Smooth muscle cell (in vitro differentiated cells): ENCODE data around the gene CDKAL1. TPM values are rescaled to one million over a fixed set of nuclear protein-coding genes. Genes with fewer than 3 reads are reported as not detected.

Experiments
- DNase-seq: peaks from one replicate; lab custom pipeline; 2025; ENCODE audit not compliant: unreplicated experiment; lab: John Stamatoyannopoulos, UW
- H2AFZ ChIP-seq: fragments of 200-600 bp; sonication (generic); 2 replicates; pipeline ENCODE4 v1.6.0; 2016; ENCODE audit warnings: antibody characterized with exemption, low read depth, mild to moderate bottlenecking
- H3F3A ChIP-seq: fragments of 200-600 bp; sonication (generic); 2 replicates; pipeline ENCODE4 v1.6.0; 2017; ENCODE audit warnings: antibody characterized with exemption, low read depth
- H3K27ac ChIP-seq: fragments of 200-600 bp; sonication (generic); 2 replicates; pipeline ENCODE4 v1.5.1; 2016; ENCODE audit warnings: low read depth, mild to moderate bottlenecking
- H3K27me3 ChIP-seq: fragments of 200-600 bp; sonication (generic); 2 replicates; pipeline ENCODE4 v1.6.1; 2016; ENCODE audit warnings: low read depth, mild to moderate bottlenecking
- H3K36me3 ChIP-seq: fragments of 200-600 bp; sonication (generic); 2 replicates; pipeline ENCODE4 v1.5.1; 2016; ENCODE audit warnings: low read depth
- H3K4me1 ChIP-seq: fragments of 200-600 bp; sonication (generic); 2 replicates; pipeline ENCODE4 v1.5.1; 2016; ENCODE audit warnings: low read depth
- H3K4me2 ChIP-seq: fragments of 200-600 bp; sonication (generic); 2 replicates; pipeline ENCODE4 v1.6.0; 2016; ENCODE audit warnings: mild to moderate bottlenecking
- H3K4me3 ChIP-seq: fragments of 200-600 bp; sonication (generic); 2 replicates; pipeline ENCODE4 v1.5.1; 2016; ENCODE audit warnings: mild to moderate bottlenecking
- H3K79me2 ChIP-seq: fragments of 200-600 bp; sonication (generic); 2 replicates; pipeline ENCODE4 v1.6.0; 2016; ENCODE audit warnings: low read depth, mild to moderate bottlenecking
- H3K9ac ChIP-seq: fragments of 200-600 bp; sonication (generic); 2 replicates; pipeline ENCODE4 v1.6.0; 2016; ENCODE audit warnings: low read depth
- H3K9me3 ChIP-seq: fragments of 200-600 bp; sonication (generic); replicated peaks from 2 replicates; pipeline ENCODE4 v1.5.1; 2016; ENCODE audit warnings: low read depth
- H4K20me1 ChIP-seq: fragments of 200-600 bp; sonication (generic); 2 replicates; pipeline ENCODE4 v1.6.0; 2016; ENCODE audit warnings: low read depth
- WGBS: methylation state at CpG from one replicate; pipeline ENCODE4 v1.1.7; 2016; ENCODE audit warnings: low lambda C conversion rate; 5-methylcytosine and 5-hydroxymethylcytosine counted together
- polyA plus RNA-seq: library from polyadenylated mRNA; unstranded; fragments of >200 nt; fragmentation: Nextera tagmentation; extraction: Ambion mirVana; gene quantifications from 2 replicates; pipeline ENCODE4 v1.2.1, GENCODE V29; 2016
- total RNA-seq: library from RNA; depleted of rRNA; stranded (reverse); fragments of >200 nt; gene quantifications from 2 replicates; pipeline ENCODE4 v1.2.3, GENCODE V29; 2014
- TF ChIP-seq, protein P1 (sequence below): fragments of 200-600 bp; sonication (generic); IDR thresholded peaks from 2 replicates; pipeline ENCODE4 v1.5.1; 2017; ENCODE audit warnings: borderline replicate concordance, mild to moderate bottlenecking, antibody characterized with exemption; ENCODE audit not compliant: insufficient read depth, poor library complexity, severe bottlenecking

Gene CDKAL1
- total and polyA plus RNA-seq, 2 experiments from 2014 or later = 16.5 to 16.6 TPM

DNA sequence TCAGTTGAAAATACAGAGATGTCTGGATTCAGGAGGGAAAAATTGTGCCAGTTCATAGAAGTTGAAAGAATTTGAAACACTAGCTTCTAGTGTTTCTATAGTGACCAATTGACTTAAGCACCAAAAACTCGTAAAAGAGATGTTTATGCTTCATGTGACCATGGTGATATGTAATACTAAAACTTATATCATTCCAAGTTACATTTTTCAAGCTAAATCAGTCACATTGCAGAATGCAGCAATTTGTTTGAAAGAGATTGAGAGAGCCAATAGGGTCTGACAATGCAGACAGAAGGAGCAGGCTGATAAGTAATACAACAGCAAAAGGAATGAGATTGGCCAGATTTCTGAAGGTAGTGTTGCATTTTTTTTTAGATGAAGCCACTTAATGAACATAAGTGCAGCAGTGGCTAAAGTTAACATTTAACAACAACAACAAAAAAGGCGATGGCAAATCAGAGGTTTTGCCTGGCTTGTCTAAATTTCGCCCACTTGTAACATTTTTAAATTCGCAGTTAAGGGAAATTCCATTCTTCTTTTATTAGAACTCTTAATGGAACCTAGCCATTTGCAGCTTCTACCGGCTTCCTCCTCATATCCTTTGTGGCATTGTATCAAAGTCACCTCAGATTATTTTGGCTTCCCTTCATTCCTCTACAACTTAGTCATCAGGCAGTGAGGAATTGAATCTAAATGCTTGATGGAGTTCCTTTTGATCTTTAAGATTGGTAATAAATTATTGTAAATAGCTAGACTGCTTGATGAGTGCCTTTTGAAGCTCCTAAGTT lies 575.3 kb downstream of the CDKAL1 start:
- no peaks in the 10 kb centered on the region for H3K9me3 ChIP-seq
- H3K27ac ChIP-seq = peak overlapping the region; percentile 90
- TF ChIP-seq, protein P1, sequence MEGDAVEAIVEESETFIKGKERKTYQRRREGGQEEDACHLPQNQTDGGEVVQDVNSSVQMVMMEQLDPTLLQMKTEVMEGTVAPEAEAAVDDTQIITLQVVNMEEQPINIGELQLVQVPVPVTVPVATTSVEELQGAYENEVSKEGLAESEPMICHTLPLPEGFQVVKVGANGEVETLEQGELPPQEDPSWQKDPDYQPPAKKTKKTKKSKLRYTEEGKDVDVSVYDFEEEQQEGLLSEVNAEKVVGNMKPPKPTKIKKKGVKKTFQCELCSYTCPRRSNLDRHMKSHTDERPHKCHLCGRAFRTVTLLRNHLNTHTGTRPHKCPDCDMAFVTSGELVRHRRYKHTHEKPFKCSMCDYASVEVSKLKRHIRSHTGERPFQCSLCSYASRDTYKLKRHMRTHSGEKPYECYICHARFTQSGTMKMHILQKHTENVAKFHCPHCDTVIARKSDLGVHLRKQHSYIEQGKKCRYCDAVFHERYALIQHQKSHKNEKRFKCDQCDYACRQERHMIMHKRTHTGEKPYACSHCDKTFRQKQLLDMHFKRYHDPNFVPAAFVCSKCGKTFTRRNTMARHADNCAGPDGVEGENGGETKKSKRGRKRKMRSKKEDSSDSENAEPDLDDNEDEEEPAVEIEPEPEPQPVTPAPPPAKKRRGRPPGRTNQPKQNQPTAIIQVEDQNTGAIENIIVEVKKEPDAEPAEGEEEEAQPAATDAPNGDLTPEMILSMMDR = no peak
- 15% methylated on average over 5 of the region's 5 CpGs for WGBS
- DNase-seq = no peak
- H3K4me2 ChIP-seq = peak overlapping the region; percentile 55
- H3K4me3 ChIP-seq = peak overlapping the region; percentile 5
- peaks cover 8% of the 10 kb centered on the region for H3F3A ChIP-seq
- no peak overlapping the region for H2AFZ ChIP-seq
- H4K20me1 ChIP-seq = no peaks in the 10 kb centered on the region
- peaks cover 25% of the 10 kb centered on the region for H3K4me1 ChIP-seq
- no peaks in the 10 kb centered on the region for H3K79me2 ChIP-seq
- peak overlapping the region; percentile 68 for H3K9ac ChIP-seq
- H3K27me3 ChIP-seq = no peaks in the 10 kb centered on the region
- no peaks in the 10 kb centered on the region for H3K36me3 ChIP-seq

DNA sequence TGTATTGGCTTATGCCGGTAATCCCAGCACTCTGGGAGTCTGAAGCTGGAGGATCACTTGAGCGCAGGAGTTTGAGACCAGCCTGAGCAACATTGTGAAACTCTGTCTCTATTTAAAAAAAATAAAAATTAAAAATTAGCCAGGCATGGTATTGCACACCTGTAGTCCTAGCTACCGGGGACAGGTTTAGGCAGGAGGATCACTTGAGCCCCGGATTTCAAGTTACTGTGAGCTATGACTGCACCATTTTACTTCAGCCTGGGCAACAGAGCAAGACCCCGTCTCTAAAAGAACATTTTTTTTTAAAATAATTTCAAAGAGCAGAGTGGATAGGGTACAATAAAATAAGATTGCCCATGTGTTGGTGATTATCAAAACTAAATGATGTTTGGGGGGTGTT lies 576.4 kb downstream of the CDKAL1 start:
- H4K20me1 ChIP-seq = no peaks in the 10 kb centered on the region
- no peaks in the 10 kb centered on the region for H3K36me3 ChIP-seq
- TF ChIP-seq, protein P1 = no peak
- no peaks in the 10 kb centered on the region for H3K27me3 ChIP-seq
- H3K27ac ChIP-seq = peak overlapping the region; percentile 90
- H3K9ac ChIP-seq = no peak overlapping the region
- no peaks in the 10 kb centered on the region for H3K79me2 ChIP-seq
- H3K4me2 ChIP-seq = no peak overlapping the region
- WGBS = 91% methylated on average over 5 of the region's 5 CpGs
- no peak overlapping the region for H3K4me3 ChIP-seq
- H3F3A ChIP-seq = peaks cover 8% of the 10 kb centered on the region
- H2AFZ ChIP-seq = no peak overlapping the region
- DNase-seq = no peak
- H3K4me1 ChIP-seq = peaks cover 36% of the 10 kb centered on the region
- no peaks in the 10 kb centered on the region for H3K9me3 ChIP-seq

DNA sequence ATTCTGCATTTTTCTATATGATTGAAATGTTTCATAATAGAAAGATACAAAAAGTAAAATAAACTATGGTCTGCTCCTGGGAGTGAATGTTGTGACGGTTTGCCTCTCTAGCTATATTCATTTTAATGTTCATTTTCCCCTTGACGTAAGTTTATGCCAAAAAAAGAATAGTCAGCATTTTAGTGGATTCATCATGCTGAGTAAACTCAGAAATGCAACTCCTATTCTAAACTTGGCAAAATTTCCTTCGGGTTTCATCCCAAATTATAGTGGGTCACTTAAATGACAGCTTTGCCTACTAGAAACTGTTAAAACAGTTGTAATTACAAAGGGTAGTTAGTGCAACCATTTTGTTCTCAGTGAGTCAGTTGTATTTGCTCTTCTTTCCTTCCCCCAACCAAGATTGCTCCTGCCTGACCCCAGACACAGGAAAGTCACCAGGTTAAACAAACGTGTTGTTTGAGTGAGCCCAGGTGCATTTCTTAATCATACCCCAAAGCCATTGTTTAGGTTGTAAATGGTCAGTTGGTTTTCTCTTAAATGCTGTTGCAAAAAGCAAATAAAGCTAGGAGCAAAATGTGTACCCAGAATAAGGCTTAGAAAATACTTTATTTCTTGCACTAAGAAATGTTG lies 577.0 kb downstream of the CDKAL1 start:
- Histone ChIP-seq H3K9ac (no peak overlapping the region), H3K4me3 (no peak overlapping the region), H3K4me1 (peaks cover 37% of the 10 kb centered on the region), H3K36me3 (no peaks in the 10 kb centered on the region), H3K4me2 (no peak overlapping the region), H3F3A (peaks cover 8% of the 10 kb centered on the region), H2AFZ (no peak overlapping the region), H3K79me2 (no peaks in the 10 kb centered on the region), H3K27ac (peak overlapping the region; percentile 90), H4K20me1 (no peaks in the 10 kb centered on the region), H3K27me3 (no peaks in the 10 kb centered on the region), H3K9me3 (no peaks in the 10 kb centered on the region)
- no peak for DNase-seq
- TF ChIP-seq, protein P1 = no peak
- 54% methylated on average over 4 of the region's 4 CpGs for WGBS
